HEK293T (cell line): Measurements from ENCODE around the gene PROM2.

Source experiments
- CTCF ChIA-PET: fragments of 350-600 bp; formaldehyde crosslinking; extraction: SDS; loops from one replicate; lab custom pipeline; 2021; ENCODE audit warnings: antibody characterized with exemption, inconsistent platforms; lab: Yijun Ruan, JAX
- POLR2A ChIA-PET: fragments of 350-600 bp; formaldehyde crosslinking; extraction: SDS; loops from one replicate; lab custom pipeline; 2020; ENCODE audit warnings: antibody characterized with exemption, inconsistent platforms; lab: Yijun Ruan, JAX
- DNase-seq: peaks from one replicate; pipeline ENCODE4 v3.0.0; 2012; ENCODE audit warnings: mixed read lengths; ENCODE audit errors: extremely low spot score
- ARNT ChIP-seq: fragments of 450-650 bp; IDR thresholded peaks from 2 replicates; pipeline ENCODE4 v1.6.1; 2017; ENCODE audit warnings: mild to moderate bottlenecking
- BHLHE40 ChIP-seq: fragments of 450-650 bp; IDR thresholded peaks from 2 replicates; pipeline ENCODE4 v1.6.1; 2016; ENCODE audit warnings: mild to moderate bottlenecking, moderate library complexity, borderline replicate concordance
- CTBP1 ChIP-seq: fragments of 450-650 bp; IDR thresholded peaks from 2 replicates; pipeline ENCODE4 v1.6.1; 2016; ENCODE audit warnings: borderline replicate concordance
- ELF4 ChIP-seq: fragments of 450-650 bp; IDR thresholded peaks from 2 replicates; pipeline ENCODE4 v1.6.1; 2017; ENCODE audit warnings: antibody characterized with exemption
- FOXA1 ChIP-seq: fragments of 450-650 bp; IDR thresholded peaks from 2 replicates; pipeline ENCODE4 v1.6.1; 2016; ENCODE audit warnings: mild to moderate bottlenecking
- FOXK2 ChIP-seq: fragments of 450-650 bp; IDR thresholded peaks from 2 replicates; pipeline ENCODE4 v1.6.1; 2016; ENCODE audit warnings: mild to moderate bottlenecking
- FOXM1 ChIP-seq: fragments of 450-650 bp; IDR thresholded peaks from 2 replicates; pipeline ENCODE4 v1.6.1; 2017; ENCODE audit warnings: mild to moderate bottlenecking, borderline replicate concordance
- HDGF ChIP-seq: fragments of 450-650 bp; IDR thresholded peaks from 2 replicates; pipeline ENCODE4 v1.6.1; 2017; ENCODE audit warnings: antibody characterized with exemption, borderline replicate concordance
- L3MBTL2 ChIP-seq: fragments of 450-650 bp; conservative IDR thresholded peaks from 2 replicates; pipeline ENCODE4 v1.6.1; 2016; ENCODE audit warnings: mild to moderate bottlenecking
- LEF1 ChIP-seq: fragments of 450-650 bp; IDR thresholded peaks from 2 replicates; pipeline ENCODE4 v1.6.1; 2017; ENCODE audit warnings: mild to moderate bottlenecking, borderline replicate concordance
- NFRKB ChIP-seq: fragments of 450-650 bp; IDR thresholded peaks from 2 replicates; pipeline ENCODE4 v1.6.1; 2016; ENCODE audit warnings: mild to moderate bottlenecking, moderate library complexity
- SP1 ChIP-seq: fragments of 450-650 bp; IDR thresholded peaks from 2 replicates; pipeline ENCODE4 v1.6.1; 2017
- SUZ12 ChIP-seq: fragments of 450-650 bp; IDR thresholded peaks from 2 replicates; pipeline ENCODE4 v1.6.1; 2016; ENCODE audit warnings: mild to moderate bottlenecking
- TARDBP ChIP-seq: fragments of 450-650 bp; IDR thresholded peaks from 2 replicates; pipeline ENCODE4 v1.6.1; 2016
- ZNF384 ChIP-seq: fragments of 450-650 bp; IDR thresholded peaks from 2 replicates; pipeline ENCODE4 v1.6.1; 2016
- TF ChIP-seq, protein P1 (sequence below): fragments of 450-650 bp; IDR thresholded peaks from 2 replicates; pipeline ENCODE4 v1.6.1; 2016

The PROM2 gene

GRCh38 chr2:95296011-95296410, 21.8 kb downstream of the PROM2 start:
- POLR2A ChIA-PET: no interaction called here
- CTCF ChIA-PET: no interaction called here
- TF ChIP-seq FOXA1 (no peak), SUZ12 (no peak), CTBP1 (no peak), HDGF (no peak)
- no peak for DNase-seq

- no peak for DNase-seq
- CTCF ChIA-PET: no interaction called here
Measured at GRCh38 chr2:95296880-95297487, 22.7 kb downstream of the PROM2 start, which contains the start of gene KCNIP3. KCNIP3 (plus strand) TSS chr2:95297347; CDS start chr2:95297439, 92 bp downstream.

GRCh38 chr2:95297639-95298395, 23.6 kb downstream of the PROM2 start:
- TF ChIP-seq HDGF: no peak
- TF ChIP-seq L3MBTL2: no peak
- no peak for TF ChIP-seq LEF1
- TF ChIP-seq FOXK2: no peak
- TF ChIP-seq BHLHE40: no peak
- TF ChIP-seq NFRKB: no peak
- TF ChIP-seq SP1: no peak
- no peak for TF ChIP-seq SUZ12
- no peak for TF ChIP-seq ZNF384
- TF ChIP-seq ARNT: no peak
- TF ChIP-seq, protein P1, sequence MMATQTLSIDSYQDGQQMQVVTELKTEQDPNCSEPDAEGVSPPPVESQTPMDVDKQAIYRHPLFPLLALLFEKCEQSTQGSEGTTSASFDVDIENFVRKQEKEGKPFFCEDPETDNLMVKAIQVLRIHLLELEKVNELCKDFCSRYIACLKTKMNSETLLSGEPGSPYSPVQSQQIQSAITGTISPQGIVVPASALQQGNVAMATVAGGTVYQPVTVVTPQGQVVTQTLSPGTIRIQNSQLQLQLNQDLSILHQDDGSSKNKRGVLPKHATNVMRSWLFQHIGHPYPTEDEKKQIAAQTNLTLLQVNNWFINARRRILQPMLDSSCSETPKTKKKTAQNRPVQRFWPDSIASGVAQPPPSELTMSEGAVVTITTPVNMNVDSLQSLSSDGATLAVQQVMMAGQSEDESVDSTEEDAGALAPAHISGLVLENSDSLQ: no peak
- no peak for TF ChIP-seq FOXA1
- no peak for TF ChIP-seq FOXM1
- TF ChIP-seq ELF4: no peak
- no peak for TF ChIP-seq TARDBP
- no peak for TF ChIP-seq CTBP1
- POLR2A ChIA-PET: no interaction called here
- CTCF ChIA-PET: no interaction called here

More at GRCh38 chr2:95296880-95297487, 22.7 kb downstream of the PROM2 start, which contains the start of gene KCNIP3:
- POLR2A ChIA-PET: no interaction called here
- TF ChIP-seq SUZ12: no peak
- TF ChIP-seq HDGF: no peak
- TF ChIP-seq FOXK2: no peak
- no peak for TF ChIP-seq TARDBP
- no peak for TF ChIP-seq CTBP1
- TF ChIP-seq L3MBTL2: no peak
- TF ChIP-seq FOXM1: no peak
- no peak for TF ChIP-seq LEF1
- TF ChIP-seq ZNF384: no peak
- no peak for TF ChIP-seq NFRKB

GRCh38 chr2:95298486-95299111, 24.4 kb downstream of the PROM2 start:
- ChIA-PET POLR2A (interaction anchor here (0.9 kb wide), 1 partner anchor 9 kb away, joined by 4 read pairs; no protein-coding TSS in a partner anchor), CTCF (no interaction called here)
- TF ChIP-seq LEF1 (no peak), NFRKB (no peak)
- DNase-seq: no peak

More at GRCh38 chr2:95297639-95298395, 23.6 kb downstream of the PROM2 start:
- no peak for DNase-seq

- DNase-seq: no peak
- ChIA-PET POLR2A (no interaction called here), CTCF (no interaction called here)
- no peak for TF ChIP-seq LEF1
- no peak for TF ChIP-seq ELF4
- TF ChIP-seq SP1: no peak
- TF ChIP-seq L3MBTL2: no peak
- TF ChIP-seq HDGF: no peak
- no peak for TF ChIP-seq ZNF384
- TF ChIP-seq SUZ12: no peak
- no peak for TF ChIP-seq FOXK2
- TF ChIP-seq, protein P1: no peak
- no peak for TF ChIP-seq ARNT
- no peak for TF ChIP-seq FOXM1
- TF ChIP-seq FOXA1: no peak
- TF ChIP-seq NFRKB: no peak
- no peak for TF ChIP-seq CTBP1
- no peak for TF ChIP-seq TARDBP
- TF ChIP-seq BHLHE40: no peak
Measured at GRCh38 chr2:95299961-95300360, 25.7 kb downstream of the PROM2 start.

DNA sequence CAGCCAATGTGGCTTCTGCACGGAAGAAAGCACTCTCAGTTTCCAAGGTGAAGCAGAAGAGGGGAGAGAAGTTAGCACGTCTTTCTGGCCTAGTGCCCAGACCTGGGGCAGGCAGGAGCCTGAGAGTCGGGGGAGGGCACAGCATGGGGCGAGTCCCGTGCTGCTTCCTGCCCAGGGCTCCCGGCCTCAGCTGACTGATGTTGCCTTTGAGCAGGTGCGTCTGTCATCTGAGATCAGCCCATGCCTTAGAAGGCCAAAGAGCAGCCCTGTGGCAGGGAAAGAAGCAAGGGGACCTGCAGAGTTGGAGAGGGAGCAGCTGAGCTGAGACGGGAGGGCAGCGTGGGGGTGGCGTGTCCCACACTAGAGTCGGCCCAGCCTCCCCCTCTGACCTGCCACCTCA, 26.2 kb downstream of the PROM2 start:
- DNase-seq: no peak
- CTCF ChIA-PET: no interaction called here
- TF ChIP-seq TARDBP (no peak), NFRKB (no peak), HDGF (no peak), ELF4 (no peak), ZNF384 (no peak), LEF1 (no peak), SUZ12 (no peak), BHLHE40 (no peak), FOXM1 (no peak), L3MBTL2 (no peak), FOXA1 (no peak), SP1 (no peak), CTBP1 (no peak)
- POLR2A ChIA-PET: no interaction called here
